Chondrocyte (in vitro differentiated cells): ENCODE results near the gene DDX60. TPM values are rescaled to one million over a fixed set of nuclear protein-coding genes. Genes with fewer than 3 reads are reported as not detected.

ENCODE experiments used
- total RNA-seq: library from RNA; stranded (reverse); gene quantifications from 3 replicates; pipeline ENCODE4 v1.2.1, GENCODE V29; 2021

DDX60 gene
- total RNA-seq, 1 donor from 2014 or later: 5.9 TPM

Other genes starting within 250 kb of the DDX60 start
- not detected in 3 replicates for gene ANXA10, start 226.2 kb downstream of the DDX60 start, total RNA-seq
- 4.2 to 7.5 TPM (median 4.9 TPM) in 3 replicates for gene DDX60L, start 161.7 kb upstream of the DDX60 start, total RNA-seq
- 886 to 1,317 TPM (median 900 TPM) in 3 replicates for gene PALLD, start 178.3 kb upstream of the DDX60 start, total RNA-seq